Astrocyte of the spinal cord (primary cell): Measurements from ENCODE around the gene INO80C.

ENCODE experiments used
- DNase-seq: peaks from one replicate; pipeline ENCODE4 v3.0.0; 2011; ENCODE audit warnings: low read depth, low spot score
- H3K4me3 ChIP-seq: 2 replicates; pipeline ENCODE4 v1.5.1; 2011; ENCODE audit warnings: low read depth, mild to moderate bottlenecking, low read length, moderate library complexity
- in situ Hi-C: cut with HindIII; loops from 2 replicates; pipeline ENCODE4 v1.10.0; 2017; ENCODE audit warnings: low sequenced_read_pairs
- TF ChIP-seq, protein P1 (sequence below): IDR thresholded peaks from 2 replicates; pipeline ENCODE4 v1.5.1; 2012; ENCODE audit warnings: low read depth, mild to moderate bottlenecking, low read length, inconsistent platforms

INO80C gene

DNA sequence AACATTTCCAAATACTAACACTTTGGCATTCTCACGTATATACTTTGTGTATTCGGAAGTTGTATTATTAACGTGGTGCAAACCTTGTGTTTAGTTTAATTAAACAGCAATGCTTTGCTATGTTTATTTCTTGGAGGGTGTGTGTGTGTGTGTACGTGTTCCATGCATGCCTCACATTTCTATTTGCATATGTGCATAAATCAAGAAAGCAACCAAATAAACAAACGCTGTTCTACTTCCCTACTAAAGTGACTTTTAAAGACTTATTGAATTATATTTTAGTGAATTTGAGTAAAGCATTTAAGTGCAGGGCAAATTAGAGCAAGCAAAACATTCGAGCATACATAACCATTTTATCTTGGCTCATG lies 66.4 kb downstream of the INO80C start:
- in situ Hi-C loops: no loop called here
- TF ChIP-seq, protein P1, sequence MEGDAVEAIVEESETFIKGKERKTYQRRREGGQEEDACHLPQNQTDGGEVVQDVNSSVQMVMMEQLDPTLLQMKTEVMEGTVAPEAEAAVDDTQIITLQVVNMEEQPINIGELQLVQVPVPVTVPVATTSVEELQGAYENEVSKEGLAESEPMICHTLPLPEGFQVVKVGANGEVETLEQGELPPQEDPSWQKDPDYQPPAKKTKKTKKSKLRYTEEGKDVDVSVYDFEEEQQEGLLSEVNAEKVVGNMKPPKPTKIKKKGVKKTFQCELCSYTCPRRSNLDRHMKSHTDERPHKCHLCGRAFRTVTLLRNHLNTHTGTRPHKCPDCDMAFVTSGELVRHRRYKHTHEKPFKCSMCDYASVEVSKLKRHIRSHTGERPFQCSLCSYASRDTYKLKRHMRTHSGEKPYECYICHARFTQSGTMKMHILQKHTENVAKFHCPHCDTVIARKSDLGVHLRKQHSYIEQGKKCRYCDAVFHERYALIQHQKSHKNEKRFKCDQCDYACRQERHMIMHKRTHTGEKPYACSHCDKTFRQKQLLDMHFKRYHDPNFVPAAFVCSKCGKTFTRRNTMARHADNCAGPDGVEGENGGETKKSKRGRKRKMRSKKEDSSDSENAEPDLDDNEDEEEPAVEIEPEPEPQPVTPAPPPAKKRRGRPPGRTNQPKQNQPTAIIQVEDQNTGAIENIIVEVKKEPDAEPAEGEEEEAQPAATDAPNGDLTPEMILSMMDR: no peak
- no peak overlapping the region for H3K4me3 ChIP-seq
- no peak for DNase-seq

- TF ChIP-seq, protein P1: no peak
- no peak for DNase-seq
- in situ Hi-C loops: no loop called here
- no peak overlapping the region for H3K4me3 ChIP-seq
These were observed 66.9 kb downstream of the INO80C start for GRCh38 chr18:35430721-35431373.

DNA sequence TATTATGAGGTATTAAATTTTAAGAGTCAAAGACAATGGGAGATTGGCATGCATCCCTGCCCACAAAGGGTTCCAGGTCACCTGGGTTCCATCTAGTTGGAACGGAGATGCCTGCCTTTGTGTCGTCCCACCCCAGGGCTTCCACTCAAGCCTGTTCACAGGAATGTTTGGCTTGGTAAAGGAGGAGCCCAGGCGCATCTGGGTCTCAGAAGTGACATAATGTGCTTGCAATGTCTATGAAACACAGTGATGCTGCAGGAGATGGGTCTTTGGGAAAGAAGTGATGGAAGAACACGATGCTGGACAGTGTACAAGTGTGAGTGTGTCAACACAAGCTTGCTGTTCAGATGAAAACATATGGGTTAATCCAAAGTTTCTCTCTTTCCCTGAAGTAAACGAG lies 71.0 kb downstream of the INO80C start:
- no peak overlapping the region for H3K4me3 ChIP-seq
- DNase-seq: no peak
- in situ Hi-C loops: no loop called here
- TF ChIP-seq, protein P1: no peak

DNA sequence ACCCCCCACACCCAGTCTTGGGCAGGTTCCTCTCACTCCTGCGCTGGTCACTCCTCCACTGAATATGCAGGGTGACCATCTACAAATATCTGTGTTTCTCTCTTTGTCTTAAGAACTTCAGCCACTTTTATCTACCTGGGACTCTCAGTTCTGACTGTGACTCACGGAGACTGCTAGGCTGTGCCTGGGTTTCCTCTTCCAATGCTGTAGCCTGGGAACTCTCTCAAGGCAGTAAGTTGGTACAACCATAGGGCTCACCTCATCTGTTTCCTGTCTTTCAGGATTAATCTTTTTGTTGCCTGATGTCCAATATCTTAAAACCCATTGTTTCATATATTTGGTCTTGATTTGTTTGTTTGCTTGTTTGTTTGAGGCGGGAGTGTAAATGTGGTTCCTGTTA lies 73.4 kb downstream of the INO80C start:
- in situ Hi-C loops: no loop called here
- no peak overlapping the region for H3K4me3 ChIP-seq
- no peak for DNase-seq
- TF ChIP-seq, protein P1: no peak

GRCh38 chr18:35422237-35422636 lies 75.5 kb downstream of the INO80C start:
- in situ Hi-C loops: no loop called here
- no peak for DNase-seq
- no peak overlapping the region for H3K4me3 ChIP-seq
- TF ChIP-seq, protein P1: no peak

- TF ChIP-seq, protein P1: no peak
- H3K4me3 ChIP-seq: no peak overlapping the region
- DNase-seq: no peak
- in situ Hi-C loops: no loop called here
These were observed 79.2 kb downstream of the INO80C start for GRCh38 chr18:35418610-35419009.
